Embryonic facial prominence (tissue), 1 donor: ENCODE measurements around the gene RGS7.
"Not testable (repeated sequence)": the region's sequence is repeated elsewhere in the genome, so short reads cannot be mapped to it uniquely, and the experiment has no call there.

Source experiments
- DNase-seq: peaks from one replicate; pipeline ENCODE4 v3.0.0-alpha.2; 2016; ENCODE audit errors: extremely low spot score

The RGS7 gene

DNA sequence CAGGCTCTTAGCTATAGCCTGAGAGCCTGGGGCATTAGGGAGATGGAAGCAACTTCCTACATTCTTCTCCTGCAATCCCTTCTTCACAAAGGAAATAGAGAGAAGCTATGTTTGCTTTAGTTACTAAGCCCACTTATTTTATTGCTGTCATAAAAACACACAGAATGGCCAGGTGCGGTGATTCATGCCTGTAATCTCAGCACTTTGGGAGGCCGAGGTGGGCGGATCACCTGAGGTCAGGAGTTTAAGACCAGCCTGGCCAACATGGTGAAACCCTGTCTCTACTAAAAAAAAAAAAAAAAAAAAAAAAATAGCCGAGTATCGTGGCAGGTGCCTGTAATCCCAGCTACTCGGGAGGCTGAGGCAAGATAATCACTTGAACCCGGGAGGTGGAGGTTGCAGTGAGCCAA lies 573.3 kb downstream of the RGS7 start:
- not testable (repeated sequence) for DNase-seq

DNA sequence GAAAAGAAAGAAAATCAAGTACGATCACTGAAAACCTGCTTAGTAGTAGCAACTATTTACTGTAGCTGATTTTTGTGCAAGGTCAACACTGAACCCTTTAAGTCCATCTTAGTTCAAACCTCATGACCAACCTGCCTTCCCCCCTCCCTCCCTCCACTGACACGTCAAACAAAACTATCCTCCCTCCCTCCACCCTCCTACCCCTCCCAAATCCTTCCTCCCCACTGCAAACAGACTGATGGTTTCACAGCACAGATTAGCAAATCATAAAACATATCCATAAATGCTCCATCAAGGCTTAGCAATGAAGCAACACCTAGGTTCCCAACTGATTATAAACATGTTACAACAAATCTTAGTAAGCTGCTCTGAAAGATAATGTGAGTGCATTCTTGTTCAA lies 580.8 kb downstream of the RGS7 start:
- no peak for DNase-seq

DNA sequence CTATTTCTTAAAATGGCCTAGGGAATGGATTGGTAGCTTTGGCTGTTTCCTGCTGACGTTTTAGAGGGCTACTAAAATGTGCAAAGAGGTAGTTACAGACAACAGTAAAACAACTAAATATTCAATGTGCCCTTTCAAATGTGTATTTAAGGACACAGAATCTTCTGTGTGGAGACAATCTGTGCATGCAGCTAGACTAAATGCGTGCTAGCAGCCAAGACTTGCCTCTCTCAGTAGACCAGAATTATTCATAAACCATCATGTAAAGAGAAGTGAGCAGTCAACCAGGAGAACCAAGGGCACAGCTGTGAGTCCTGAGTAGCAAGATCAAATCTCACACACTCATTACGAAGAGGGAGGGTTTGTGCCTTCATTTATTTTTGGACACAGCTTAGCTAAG lies 584.9 kb downstream of the RGS7 start:
- no peak for DNase-seq

DNA sequence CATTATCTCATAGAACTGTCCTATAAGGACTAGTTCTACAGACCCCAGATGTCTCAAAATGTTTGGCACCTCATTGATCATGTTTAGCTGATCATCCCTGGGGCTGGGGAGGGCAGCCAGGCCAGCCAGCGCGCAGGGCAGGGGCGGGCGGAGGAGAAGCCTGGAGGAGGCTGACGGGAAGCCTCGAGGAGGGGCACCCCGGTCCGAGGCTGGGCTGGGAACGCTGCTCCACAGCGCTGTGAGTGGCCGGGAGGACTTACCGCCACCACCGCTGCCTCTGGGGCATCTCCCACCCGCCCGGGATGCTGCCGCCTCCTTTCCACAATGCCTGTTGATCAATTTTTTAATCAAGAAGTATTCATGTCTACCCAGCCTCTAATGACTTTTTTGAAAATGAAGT lies 585.6 kb downstream of the RGS7 start:
- no peak for DNase-seq

DNA sequence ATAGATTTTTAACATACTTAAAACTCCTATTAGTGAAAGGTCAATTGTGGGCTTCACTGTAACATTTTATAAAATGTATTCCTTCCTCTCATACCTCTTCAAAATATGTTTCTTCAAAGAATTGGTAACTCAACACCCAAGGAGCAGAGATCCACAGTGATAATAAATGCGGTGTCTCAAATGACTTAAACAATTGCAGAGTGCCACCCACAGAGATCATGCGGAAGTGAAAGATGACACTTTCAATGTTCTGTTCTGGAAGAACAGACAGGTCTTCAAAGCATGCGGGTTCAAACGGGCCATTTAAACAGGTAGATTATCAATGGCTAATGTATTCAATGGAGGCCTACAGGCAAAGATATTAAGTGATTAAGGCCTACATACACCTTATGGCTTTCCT lies 588.0 kb downstream of the RGS7 start:
- no peak for DNase-seq

DNA sequence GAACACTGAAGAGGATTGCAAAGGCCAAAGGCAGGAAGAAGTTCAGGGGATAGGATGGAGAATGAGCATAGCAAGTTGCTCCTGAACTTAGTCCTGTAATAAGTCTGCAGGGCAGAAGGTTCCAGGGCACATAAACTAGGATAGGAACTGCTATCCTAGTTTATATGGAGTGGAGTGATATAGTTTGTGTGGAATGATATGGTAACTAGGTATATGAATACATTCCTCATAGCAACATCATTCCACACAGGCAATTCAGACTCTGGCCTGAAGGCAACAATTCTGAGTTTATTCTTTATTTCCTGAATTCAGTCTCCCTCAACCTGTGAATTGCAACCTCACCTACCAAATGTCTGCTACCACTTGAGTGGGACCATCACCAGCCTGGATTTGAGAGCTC lies 590.2 kb downstream of the RGS7 start:
- no peak for DNase-seq

DNA sequence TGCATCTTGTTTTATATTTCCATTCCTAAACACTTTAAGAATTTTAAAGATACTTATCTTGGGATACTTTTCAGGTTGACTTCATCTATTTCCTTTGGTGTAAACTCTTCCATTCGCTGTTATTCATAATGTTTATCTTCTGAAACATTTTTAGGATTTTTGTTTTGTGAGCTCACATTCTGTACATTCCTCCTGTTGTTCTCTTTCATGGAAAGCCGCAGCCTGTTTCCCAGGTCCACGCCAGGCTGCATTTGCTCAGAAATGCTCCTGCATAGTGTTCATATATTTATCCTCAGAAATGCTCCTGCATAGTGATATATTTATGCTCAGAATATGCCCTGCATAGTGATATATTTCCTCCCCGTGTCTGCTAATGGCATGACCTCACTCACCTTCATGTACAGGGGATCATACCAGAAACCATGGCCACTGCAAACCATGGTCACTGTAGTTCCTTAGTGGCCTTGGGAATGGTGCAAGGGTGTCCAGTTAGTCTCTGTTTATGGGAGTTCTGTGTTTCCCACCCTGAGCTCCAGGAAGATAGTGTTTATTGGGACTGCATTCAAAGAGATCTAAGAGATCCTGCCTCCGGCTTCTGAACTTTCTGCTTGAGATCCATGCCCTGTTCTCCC lies 591.2 kb downstream of the RGS7 start:
- DNase-seq, result no peak

DNA sequence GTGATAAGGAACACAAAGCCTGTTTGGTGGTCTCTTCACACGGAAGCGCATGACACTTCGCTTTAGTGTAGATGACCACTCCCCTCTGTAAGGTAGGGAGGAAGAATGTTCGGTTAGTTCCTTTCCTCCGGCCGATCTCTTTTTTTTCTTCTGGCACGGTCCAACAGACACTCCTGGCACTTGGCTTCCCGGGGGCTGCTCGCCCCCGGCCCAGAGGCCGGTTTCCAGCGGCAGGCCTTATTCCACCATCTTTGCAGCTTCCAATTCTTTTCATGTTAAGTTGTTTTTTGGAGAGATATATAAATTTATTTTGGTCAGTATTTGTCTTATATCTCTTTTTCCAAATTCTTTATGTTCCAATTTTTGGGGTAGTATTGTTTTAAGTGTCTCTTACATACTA lies 593.2 kb downstream of the RGS7 start:
- DNase-seq, result no peak

DNA sequence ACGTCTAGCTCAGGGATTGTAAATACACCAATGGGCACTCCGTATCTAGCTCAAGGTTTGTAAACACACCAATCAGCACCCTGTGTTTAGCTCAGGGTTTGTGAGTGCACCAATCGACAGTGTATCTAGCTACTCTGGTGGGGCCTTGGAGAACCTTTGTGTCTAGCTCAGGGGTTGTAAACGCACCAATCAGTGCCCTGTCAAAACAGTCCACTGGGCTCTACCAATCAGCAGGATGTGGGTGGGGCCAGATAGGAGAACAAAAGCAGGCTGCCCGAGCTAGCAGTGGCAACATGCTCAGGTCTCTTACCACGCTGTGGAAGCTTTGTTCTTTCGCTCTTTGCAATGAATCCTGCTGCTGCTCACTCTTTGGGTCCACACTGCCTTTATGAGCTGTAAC lies 593.9 kb downstream of the RGS7 start:
- DNase-seq, result not testable (repeated sequence)

DNA sequence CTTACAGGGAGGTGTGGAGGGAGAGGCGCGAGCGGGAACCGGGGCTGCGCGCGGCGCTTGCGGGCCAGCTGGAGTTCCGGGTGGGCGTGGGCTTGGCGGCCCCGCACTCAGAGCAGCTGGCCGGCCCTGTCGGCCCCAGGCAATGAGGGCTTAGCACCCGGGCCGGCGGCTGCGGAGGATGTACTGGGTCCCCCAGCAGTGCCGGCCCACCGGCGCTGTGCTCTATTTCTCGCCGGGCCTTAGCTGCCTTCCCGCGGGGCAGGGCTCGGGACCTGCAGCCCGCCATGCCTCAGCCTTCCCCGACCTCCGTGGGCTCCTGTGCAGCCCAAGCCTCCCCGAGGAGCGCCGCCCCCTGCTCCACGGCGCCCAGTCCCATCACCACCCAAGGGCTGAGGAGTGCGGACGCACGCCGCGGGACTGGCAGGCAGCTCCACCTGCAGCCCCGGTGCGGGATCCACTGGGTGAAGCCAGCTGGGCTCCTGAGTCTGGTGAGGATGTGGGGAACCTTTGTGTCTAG lies 594.5 kb downstream of the RGS7 start:
- not testable (repeated sequence) for DNase-seq

DNA sequence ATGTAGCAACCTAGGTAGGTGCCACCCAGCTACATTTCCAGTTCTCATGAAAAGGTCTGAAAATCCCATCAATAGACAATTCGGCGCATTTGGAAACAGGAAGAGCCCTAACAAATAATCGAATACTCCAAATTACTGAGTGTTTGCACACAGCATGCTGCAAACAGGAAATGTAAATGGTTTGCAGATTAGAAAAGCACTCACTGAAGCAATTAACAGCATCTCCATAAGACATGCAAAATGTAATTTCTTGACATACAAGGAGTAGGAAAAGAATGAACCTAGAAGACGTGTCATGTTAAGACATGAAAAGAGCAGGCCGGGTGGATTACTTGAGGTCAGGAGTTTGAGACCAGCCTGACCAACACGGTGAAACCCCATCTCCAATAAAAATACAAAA lies 598.2 kb downstream of the RGS7 start:
- DNase-seq, result not testable (repeated sequence)

DNA sequence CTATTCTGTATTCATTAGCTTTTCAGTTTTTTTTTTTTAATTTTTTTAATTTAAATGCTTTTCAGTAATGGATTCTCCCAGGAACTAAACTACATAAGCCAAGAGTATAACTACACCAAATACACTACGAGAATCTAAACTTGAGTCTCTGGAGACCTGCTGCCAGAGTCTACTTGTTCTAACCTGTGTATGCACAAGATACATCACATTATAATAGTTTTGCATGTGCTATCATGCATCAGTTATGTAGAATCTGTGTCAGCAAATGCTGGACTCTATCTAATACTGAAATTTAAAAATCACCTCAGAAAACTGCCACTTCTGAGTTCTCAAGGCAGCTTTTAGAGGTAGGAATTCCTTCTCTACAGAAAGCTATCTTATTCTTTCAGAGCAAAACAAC lies 598.7 kb downstream of the RGS7 start:
- DNase-seq, result no peak

DNA sequence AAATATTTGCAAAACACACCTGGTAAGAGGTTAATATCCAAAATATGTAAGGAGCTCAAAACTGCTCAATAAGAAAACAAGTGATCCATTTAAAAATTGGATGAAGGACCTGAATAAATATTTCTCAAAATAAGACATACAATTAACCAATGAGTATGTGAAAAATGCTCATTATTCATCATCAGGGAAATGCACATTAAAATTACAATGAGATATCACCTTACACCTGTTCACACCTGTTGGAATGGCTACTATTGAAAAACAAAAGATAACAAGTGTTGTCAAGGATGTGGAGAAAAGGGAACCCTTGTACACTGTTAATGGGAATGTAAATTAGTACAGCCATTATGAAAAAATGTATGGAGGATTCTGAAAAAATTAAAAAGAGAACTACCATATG lies 609.1 kb downstream of the RGS7 start:
- no peak for DNase-seq

DNA sequence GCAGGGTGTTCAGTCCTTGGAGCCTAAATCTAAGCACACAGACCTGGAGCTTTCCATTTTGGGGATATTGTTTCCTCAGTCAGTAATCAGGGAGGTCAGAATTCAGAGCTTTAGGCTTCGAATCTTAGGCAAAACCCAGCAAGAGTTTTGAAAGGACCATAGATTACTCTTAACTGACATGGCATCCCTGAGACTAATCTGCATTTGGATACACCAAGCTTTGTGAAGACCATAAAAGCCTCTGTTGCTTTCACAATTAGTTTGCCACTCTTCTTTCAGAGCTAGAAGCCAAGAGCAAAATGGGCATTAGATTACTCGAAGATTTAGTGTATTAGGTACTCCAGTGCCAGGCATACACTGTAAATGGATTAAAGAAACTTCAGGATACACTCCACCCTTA lies 613.3 kb downstream of the RGS7 start:
- DNase-seq, result no peak

DNA sequence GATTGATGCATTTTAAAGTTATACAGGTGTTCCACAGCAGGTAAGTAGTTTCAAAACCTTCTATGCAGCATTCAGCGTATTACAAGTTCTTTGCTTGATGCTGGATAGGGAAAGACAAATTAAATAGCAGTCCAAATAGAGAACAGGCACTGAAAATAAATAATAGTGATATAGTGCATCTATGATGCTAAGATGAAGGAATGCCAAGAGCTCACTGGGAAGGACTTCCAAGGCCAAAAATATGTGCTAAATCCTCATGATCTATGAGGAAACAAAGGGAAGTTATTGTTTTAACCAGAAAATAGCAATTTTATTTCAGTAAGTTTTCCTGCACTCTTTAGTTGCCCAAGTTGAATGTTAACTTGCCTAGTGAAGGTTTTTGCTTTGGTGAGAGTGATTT lies 617.3 kb downstream of the RGS7 start:
- DNase-seq, result no peak

DNA sequence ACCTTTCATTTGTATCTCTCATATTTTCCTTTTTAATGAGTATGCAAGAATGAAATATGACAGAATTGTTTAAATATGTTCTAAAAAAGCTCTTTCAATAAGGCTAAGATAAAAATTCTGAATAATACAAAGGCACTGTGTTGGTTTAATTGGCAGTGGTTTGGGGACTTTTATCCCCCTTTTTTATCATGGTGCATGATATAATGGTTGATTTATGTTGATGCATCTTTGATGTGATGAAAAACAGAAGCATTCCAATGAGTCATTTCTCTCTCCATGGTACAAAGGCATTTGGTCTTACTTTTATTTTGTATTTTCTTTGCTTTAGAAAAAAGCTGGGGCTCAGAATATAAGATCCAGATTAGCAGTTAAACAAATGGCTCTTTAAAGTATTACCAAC lies 617.9 kb downstream of the RGS7 start:
- DNase-seq, result no peak

DNA sequence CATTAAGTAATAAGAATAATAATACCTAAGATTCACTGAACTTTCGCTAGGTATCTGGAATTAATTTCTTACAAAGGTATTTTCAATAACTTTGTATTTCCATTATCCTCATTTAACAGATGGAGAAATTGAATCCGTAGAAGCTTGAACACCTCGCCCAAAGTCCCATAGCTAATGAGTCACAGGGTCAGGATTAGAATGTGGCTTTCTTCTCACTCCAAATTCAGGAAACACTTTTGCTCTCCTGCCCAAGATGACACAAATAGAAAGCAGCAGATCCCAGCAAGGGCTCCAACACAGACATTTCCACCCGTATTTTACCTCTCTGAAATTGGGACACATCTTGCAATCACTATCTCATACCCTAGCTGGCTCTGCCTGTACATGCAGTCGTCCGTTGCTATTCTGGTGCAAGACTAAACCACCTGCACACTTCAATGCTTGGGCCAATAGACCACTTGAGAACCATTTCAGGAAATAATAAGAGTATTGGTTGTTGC lies 619.2 kb downstream of the RGS7 start:
- DNase-seq, result no peak

DNA sequence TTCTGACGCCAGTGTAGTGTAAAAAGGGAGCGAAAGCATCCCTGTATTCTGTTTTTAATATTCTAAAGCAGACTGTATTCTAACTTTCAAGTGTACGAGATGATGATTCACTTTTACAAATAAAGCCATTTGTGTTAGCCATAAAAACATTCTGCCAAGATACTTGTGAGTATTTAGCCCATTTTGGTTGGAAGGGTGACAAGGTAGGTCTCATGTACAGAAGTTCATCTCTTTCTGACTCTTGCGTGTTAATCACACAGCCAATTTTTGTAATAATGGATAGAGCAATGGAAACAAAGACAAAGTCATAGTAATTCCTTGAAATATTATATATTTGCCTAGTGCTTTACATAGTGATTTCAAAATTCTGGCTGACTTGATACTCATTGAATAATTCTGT lies 619.7 kb downstream of the RGS7 start:
- DNase-seq, result no peak

DNA sequence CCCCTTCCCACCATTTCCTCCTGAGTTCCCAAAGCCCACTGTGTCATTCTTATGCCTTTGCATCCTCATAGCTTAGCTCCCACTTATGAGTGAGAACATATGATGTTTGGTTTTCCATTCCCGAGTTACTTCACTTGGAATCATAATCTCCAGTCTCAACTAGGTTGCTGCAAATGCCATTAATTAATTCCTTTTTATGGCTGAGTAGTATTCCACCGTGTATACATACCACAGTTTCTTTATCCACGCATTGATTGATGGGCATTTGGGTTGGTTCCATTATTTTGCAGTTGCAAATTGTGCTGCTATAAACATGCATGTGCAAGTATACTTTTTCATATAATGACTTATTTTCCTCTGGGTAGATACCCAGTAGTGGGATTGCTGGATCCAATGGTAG lies 622.3 kb downstream of the RGS7 start:
- DNase-seq, result not testable (repeated sequence)

DNA sequence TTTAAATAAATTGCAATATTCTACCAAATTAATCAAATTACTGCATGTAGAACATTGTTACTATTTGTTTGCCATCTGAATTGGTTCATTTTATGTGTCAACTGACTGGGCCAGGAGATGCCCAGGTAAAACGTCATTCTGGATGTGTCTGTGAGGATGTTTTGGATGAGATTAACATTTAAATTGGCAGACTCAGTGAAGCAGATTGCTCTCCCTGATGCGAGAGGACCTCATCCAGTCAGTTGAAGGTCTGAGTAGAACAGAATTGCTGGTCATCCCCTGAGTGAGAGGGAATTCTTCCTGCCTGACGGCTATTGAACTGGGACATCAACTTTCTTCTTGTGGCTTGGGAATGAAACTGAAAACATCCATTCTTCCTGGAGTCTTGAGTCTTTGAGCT lies 623.0 kb downstream of the RGS7 start:
- DNase-seq, result no peak

DNA sequence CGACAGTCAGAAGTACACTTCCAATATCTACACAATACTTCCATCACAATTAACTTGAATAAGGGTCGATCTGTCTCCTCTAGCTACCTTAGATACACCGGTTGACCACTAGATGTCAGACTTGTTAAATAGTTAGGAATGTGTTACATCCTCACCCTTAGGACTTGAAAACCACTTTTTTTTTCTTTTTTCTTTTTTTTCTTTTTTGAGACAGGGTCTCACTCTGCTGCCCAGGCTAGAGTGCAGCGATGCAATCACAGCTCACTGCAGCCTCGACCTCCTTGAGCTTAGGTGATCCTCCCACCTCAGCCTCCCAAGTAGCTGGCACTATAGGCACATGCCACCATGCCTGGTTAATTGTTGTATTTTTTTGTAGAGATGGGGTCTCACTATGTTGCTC lies 624.6 kb downstream of the RGS7 start:
- DNase-seq, result peak; percentile 62
